Cardiac fibroblast (primary cell): ENCODE data around the gene ITPRID1.

Source experiments
- DNase-seq, 2 donors: peaks; one replicate each; pipeline versions ENCODE4 v3.0.0 to v3.0.0-alpha.2; 2010; ENCODE audit warnings: low read depth in 2 of 2
- H3K4me3 ChIP-seq, 2 donors: replicated peaks in 1 of 2; 1 replicate in 1 of 2; 2 replicates in 1 of 2; pipeline ENCODE4 v1.5.1; 2011; ENCODE audit warnings: low read depth in 2 of 2, low read length in 2 of 2, mild to moderate bottlenecking in 2 of 2, moderate library complexity in 1 of 2
- CTCF ChIP-seq: IDR thresholded peaks from one replicate; pipeline ENCODE4 v1.5.1; 2011; ENCODE audit warnings: low read depth, mild to moderate bottlenecking, low read length, inconsistent platforms

ITPRID1 gene

GRCh38 chr7:31508823-31509222 is 5.1 kb upstream of the ITPRID1 start:
- DNase-seq, result no peak
- TF ChIP-seq CTCF, result no peak
- H3K4me3 ChIP-seq, result no peak overlapping the region

- TF ChIP-seq CTCF, result no peak
- no peak overlapping the region for H3K4me3 ChIP-seq
- no peak for DNase-seq
Observed at GRCh38 chr7:31512166-31512565, 1.7 kb upstream of the ITPRID1 start.

GRCh38 chr7:31516680-31517502 is 3.0 kb downstream of the ITPRID1 start:
- no peak overlapping the region for H3K4me3 ChIP-seq
- DNase-seq, result no peak
- TF ChIP-seq CTCF, result no peak

GRCh38 chr7:31517513-31517912 is 3.6 kb downstream of the ITPRID1 start:
- DNase-seq, result no peak
- no peak for TF ChIP-seq CTCF
- no peak overlapping the region for H3K4me3 ChIP-seq

GRCh38 chr7:31518766-31519165 is 4.9 kb downstream of the ITPRID1 start:
- H3K4me3 ChIP-seq, result no peak overlapping the region
- TF ChIP-seq CTCF, result no peak
- DNase-seq, result no peak

GRCh38 chr7:31521336-31522010 is 7.6 kb downstream of the ITPRID1 start:
- no peak overlapping the region for H3K4me3 ChIP-seq
- no peak for DNase-seq
- no peak for TF ChIP-seq CTCF

GRCh38 chr7:31526864-31527263 is 13.0 kb downstream of the ITPRID1 start:
- no peak for DNase-seq
- H3K4me3 ChIP-seq, result no peak overlapping the region
- no peak for TF ChIP-seq CTCF
